ENCODE measurements around the gene KLF17. TPM values are rescaled to one million over a fixed set of nuclear protein-coding genes. Genes with fewer than 3 reads are reported as not detected.

Gene KLF17
- total and polyA plus RNA-seq, 2 experiments from 2014 or later, result not detected

DNA sequence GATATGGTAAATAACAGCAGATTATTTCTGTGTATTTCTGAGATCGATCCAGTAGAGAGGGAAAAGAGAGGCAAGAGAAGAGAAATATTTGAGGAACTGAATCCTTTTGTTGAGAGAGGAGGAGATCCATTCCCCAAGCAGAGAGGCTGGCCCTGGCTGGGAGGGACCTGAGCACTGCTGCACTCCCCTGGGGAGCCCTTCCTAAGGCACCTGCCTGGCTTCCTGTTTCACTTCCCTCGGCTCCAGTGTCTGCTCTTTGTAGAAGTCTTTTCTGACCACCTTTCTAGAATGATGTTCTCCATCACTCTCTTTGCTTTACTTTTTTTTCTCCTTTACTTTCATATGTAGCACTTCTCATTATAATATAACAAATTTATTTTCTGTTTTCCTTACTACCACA lies 45.1 kb upstream of the KLF17 start:
- Histone ChIP-seq H3K4me3 (no peak overlapping the region), H3K79me2 (replicated peaks; ENCODE audit: insufficient read depth) (no peaks in the 10 kb centered on the region), H3F3A (replicated peaks; ENCODE audit: low read depth) (no peaks in the 10 kb centered on the region), H2AFZ (0 out of 2 replicates have a peak overlapping the region, but pooled peaks have one; percentile 10), H3K4me1 (ENCODE audit: insufficient read depth) (0 out of 2 replicates have a peak, but pooled peaks cover 5% of the 10 kb centered on the region), H3K36me3 (ENCODE audit: insufficient read depth) (no peaks in the 10 kb centered on the region), H4K20me1 (replicated peaks; ENCODE audit: insufficient read depth) (no peaks in the 10 kb centered on the region), H3K27me3 (ENCODE audit: insufficient read depth) (no peaks in the 10 kb centered on the region), H3K9me2 (ENCODE audit: insufficient read depth) (0 out of 2 replicates have a peak, but pooled peaks cover 2% of the 10 kb centered on the region), H3K27ac (ENCODE audit: low read depth) (no peak overlapping the region), H3K4me2 (no peak overlapping the region)
- no peak overlapping the region for H3K27ac Mint-ChIP-seq
- H3K36me3 Mint-ChIP-seq (ENCODE audit: low read depth), result no peaks in the 10 kb centered on the region
- peaks cover 4% of the 10 kb centered on the region for H3K27me3 Mint-ChIP-seq (ENCODE audit: insufficient read depth, low read depth, poor library complexity)
- TF ChIP-seq, protein P1, sequence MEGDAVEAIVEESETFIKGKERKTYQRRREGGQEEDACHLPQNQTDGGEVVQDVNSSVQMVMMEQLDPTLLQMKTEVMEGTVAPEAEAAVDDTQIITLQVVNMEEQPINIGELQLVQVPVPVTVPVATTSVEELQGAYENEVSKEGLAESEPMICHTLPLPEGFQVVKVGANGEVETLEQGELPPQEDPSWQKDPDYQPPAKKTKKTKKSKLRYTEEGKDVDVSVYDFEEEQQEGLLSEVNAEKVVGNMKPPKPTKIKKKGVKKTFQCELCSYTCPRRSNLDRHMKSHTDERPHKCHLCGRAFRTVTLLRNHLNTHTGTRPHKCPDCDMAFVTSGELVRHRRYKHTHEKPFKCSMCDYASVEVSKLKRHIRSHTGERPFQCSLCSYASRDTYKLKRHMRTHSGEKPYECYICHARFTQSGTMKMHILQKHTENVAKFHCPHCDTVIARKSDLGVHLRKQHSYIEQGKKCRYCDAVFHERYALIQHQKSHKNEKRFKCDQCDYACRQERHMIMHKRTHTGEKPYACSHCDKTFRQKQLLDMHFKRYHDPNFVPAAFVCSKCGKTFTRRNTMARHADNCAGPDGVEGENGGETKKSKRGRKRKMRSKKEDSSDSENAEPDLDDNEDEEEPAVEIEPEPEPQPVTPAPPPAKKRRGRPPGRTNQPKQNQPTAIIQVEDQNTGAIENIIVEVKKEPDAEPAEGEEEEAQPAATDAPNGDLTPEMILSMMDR (conservative IDR thresholded peaks at IDR 0.05; ENCODE audit: low read depth in 2 of 2), result no peak
- TF ChIP-seq NANOG (IDR thresholded peaks at IDR 0.05; ENCODE audit: borderline replicate concordance), result no peak
- TF ChIP-seq EZH2 (IDR thresholded peaks at IDR 0.05; ENCODE audit: low read depth, unreplicated experiment), result no peak
- no peak for TF ChIP-seq JUNB (IDR thresholded peaks at IDR 0.05; ENCODE audit: unreplicated experiment)
- no peak for TF ChIP-seq STAT1 (IDR thresholded peaks at IDR 0.05; ENCODE audit: unreplicated experiment)
- no peak for TF ChIP-seq EZH2phosphoT487 (IDR thresholded peaks at IDR 0.05; ENCODE audit: unreplicated experiment)
- peak; percentile 10 for DNase-seq (ENCODE audit: low spot score)
- H3K4me3 Mint-ChIP-seq, result no peak overlapping the region
- ATAC-seq, result no peak; the same call in 2 of the 3 replicates
- H3K4me1 Mint-ChIP-seq, result peaks cover 18% of the 10 kb centered on the region
- 0 out of 3 replicates have a peak, but pooled peaks cover 3% of the 10 kb centered on the region for H3K9me3 Mint-ChIP-seq

- peaks cover 4% of the 10 kb centered on the region for H3K27me3 Mint-ChIP-seq (ENCODE audit: insufficient read depth, low read depth, poor library complexity)
- no peaks in the 10 kb centered on the region for H3K36me3 ChIP-seq (ENCODE audit: insufficient read depth)
- H3K4me3 ChIP-seq, result no peak overlapping the region
- no peaks in the 10 kb centered on the region for H3K27me3 ChIP-seq (ENCODE audit: insufficient read depth)
- no peak overlapping the region for H3K4me2 ChIP-seq
- 0 out of 2 replicates have a peak, but pooled peaks cover 5% of the 10 kb centered on the region for H3K4me1 ChIP-seq (ENCODE audit: insufficient read depth)
- ATAC-seq (no peak), DNase-seq (ENCODE audit: low spot score) (no peak)
- peaks cover 13% of the 10 kb centered on the region for H3K4me1 Mint-ChIP-seq
- no peak overlapping the region for H3K27ac Mint-ChIP-seq
- 0 out of 2 replicates have a peak overlapping the region, but pooled peaks have one; percentile 10 for H2AFZ ChIP-seq
- 0 out of 3 replicates have a peak, but pooled peaks cover 3% of the 10 kb centered on the region for H3K9me3 Mint-ChIP-seq
- H3K4me3 Mint-ChIP-seq, result no peak overlapping the region
- no peak overlapping the region for H3K27ac ChIP-seq (ENCODE audit: low read depth)
- TF ChIP-seq ZNF114 (CRISPR knock-in tag; IDR thresholded peaks at IDR 0.05), result no peak
- no peaks in the 10 kb centered on the region for H4K20me1 ChIP-seq (replicated peaks; ENCODE audit: insufficient read depth)
- H3K79me2 ChIP-seq (replicated peaks; ENCODE audit: insufficient read depth), result no peaks in the 10 kb centered on the region
- no peaks in the 10 kb centered on the region for H3K36me3 Mint-ChIP-seq (ENCODE audit: low read depth)
- H3F3A ChIP-seq (replicated peaks; ENCODE audit: low read depth), result no peaks in the 10 kb centered on the region
- 0 out of 2 replicates have a peak, but pooled peaks cover 2% of the 10 kb centered on the region for H3K9me2 ChIP-seq (ENCODE audit: insufficient read depth)
Measured at GRCh38 chr1:44074415-44074814, 44.2 kb upstream of the KLF17 start.

GRCh38 chr1:44076066-44076465 lies 42.6 kb upstream of the KLF17 start:
- 0 out of 2 replicates have a peak overlapping the region, but pooled peaks have one; percentile 36 for H3K4me2 ChIP-seq
- H3K4me1 Mint-ChIP-seq, result peaks cover 8% of the 10 kb centered on the region
- ATAC-seq (no peak), DNase-seq (ENCODE audit: low spot score) (no peak)
- H3F3A ChIP-seq (replicated peaks; ENCODE audit: low read depth), result no peaks in the 10 kb centered on the region
- H3K4me3 Mint-ChIP-seq, result no peak overlapping the region
- peaks cover 2% of the 10 kb centered on the region for H3K27me3 Mint-ChIP-seq (ENCODE audit: insufficient read depth, low read depth, poor library complexity)
- no peaks in the 10 kb centered on the region for H3K27me3 ChIP-seq (ENCODE audit: insufficient read depth)
- peak overlapping the region; percentile 83 for H2AFZ ChIP-seq
- no peak overlapping the region for H3K27ac Mint-ChIP-seq
- H3K4me1 ChIP-seq (ENCODE audit: insufficient read depth), result 0 out of 2 replicates have a peak, but pooled peaks cover 5% of the 10 kb centered on the region
- H3K9me3 Mint-ChIP-seq, result no peaks in the 10 kb centered on the region
- no peaks in the 10 kb centered on the region for H4K20me1 ChIP-seq (replicated peaks; ENCODE audit: insufficient read depth)
- H3K36me3 ChIP-seq (ENCODE audit: insufficient read depth), result no peaks in the 10 kb centered on the region
- no peak overlapping the region for H3K4me3 ChIP-seq
- H3K9me2 ChIP-seq (ENCODE audit: insufficient read depth), result 0 out of 2 replicates have a peak, but pooled peaks cover 2% of the 10 kb centered on the region
- no peaks in the 10 kb centered on the region for H3K79me2 ChIP-seq (replicated peaks; ENCODE audit: insufficient read depth)
- H3K27ac ChIP-seq (ENCODE audit: low read depth), result no peak overlapping the region
- H3K36me3 Mint-ChIP-seq (ENCODE audit: low read depth), result no peaks in the 10 kb centered on the region
- TF ChIP-seq EZH2 (IDR thresholded peaks at IDR 0.05; ENCODE audit: low read depth, unreplicated experiment), result no peak
- TF ChIP-seq ZNF331 (CRISPR knock-in tag; IDR thresholded peaks at IDR 0.05; ENCODE audit: low read depth), result no peak
- TF ChIP-seq, protein P2, sequence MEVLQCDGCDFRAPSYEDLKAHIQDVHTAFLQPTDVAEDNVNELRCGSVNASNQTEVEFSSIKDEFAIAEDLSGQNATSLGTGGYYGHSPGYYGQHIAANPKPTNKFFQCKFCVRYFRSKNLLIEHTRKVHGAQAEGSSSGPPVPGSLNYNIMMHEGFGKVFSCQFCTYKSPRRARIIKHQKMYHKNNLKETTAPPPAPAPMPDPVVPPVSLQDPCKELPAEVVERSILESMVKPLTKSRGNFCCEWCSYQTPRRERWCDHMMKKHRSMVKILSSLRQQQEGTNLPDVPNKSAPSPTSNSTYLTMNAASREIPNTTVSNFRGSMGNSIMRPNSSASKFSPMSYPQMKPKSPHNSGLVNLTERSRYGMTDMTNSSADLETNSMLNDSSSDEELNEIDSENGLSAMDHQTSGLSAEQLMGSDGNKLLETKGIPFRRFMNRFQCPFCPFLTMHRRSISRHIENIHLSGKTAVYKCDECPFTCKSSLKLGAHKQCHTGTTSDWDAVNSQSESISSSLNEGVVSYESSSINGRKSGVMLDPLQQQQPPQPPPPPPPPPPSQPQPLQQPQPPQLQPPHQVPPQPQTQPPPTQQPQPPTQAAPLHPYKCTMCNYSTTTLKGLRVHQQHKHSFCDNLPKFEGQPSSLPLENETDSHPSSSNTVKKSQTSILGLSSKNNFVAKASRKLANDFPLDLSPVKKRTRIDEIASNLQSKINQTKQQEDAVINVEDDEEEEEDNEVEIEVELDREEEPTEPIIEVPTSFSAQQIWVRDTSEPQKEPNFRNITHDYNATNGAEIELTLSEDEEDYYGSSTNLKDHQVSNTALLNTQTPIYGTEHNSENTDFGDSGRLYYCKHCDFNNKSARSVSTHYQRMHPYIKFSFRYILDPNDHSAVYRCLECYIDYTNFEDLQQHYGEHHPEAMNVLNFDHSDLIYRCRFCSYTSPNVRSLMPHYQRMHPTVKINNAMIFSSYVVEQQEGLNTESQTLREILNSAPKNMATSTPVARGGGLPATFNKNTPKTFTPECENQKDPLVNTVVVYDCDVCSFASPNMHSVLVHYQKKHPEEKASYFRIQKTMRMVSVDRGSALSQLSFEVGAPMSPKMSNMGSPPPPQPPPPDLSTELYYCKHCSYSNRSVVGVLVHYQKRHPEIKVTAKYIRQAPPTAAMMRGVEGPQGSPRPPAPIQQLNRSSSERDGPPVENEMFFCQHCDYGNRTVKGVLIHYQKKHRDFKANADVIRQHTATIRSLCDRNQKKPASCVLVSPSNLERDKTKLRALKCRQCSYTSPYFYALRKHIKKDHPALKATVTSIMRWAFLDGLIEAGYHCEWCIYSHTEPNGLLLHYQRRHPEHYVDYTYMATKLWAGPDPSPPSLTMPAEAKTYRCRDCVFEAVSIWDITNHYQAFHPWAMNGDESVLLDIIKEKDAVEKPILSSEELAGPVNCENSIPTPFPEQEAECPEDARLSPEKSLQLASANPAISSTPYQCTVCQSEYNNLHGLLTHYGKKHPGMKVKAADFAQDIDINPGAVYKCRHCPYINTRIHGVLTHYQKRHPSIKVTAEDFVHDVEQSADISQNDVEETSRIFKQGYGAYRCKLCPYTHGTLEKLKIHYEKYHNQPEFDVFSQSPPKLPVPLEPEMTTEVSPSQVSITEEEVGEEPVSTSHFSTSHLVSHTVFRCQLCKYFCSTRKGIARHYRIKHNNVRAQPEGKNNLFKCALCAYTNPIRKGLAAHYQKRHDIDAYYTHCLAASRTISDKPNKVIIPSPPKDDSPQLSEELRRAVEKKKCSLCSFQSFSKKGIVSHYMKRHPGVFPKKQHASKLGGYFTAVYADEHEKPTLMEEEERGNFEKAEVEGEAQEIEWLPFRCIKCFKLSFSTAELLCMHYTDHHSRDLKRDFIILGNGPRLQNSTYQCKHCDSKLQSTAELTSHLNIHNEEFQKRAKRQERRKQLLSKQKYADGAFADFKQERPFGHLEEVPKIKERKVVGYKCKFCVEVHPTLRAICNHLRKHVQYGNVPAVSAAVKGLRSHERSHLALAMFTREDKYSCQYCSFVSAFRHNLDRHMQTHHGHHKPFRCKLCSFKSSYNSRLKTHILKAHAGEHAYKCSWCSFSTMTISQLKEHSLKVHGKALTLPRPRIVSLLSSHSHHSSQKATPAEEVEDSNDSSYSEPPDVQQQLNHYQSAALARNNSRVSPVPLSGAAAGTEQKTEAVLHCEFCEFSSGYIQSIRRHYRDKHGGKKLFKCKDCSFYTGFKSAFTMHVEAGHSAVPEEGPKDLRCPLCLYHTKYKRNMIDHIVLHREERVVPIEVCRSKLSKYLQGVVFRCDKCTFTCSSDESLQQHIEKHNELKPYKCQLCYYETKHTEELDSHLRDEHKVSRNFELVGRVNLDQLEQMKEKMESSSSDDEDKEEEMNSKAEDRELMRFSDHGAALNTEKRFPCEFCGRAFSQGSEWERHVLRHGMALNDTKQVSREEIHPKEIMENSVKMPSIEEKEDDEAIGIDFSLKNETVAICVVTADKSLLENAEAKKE (CRISPR knock-in tag; IDR thresholded peaks at IDR 0.05), result no peak

Data from GM23338 (cell line).